Vagina (tissue), 2 donors: ENCODE results near the gene IRF8.

ENCODE experiments used
- CTCF ChIP-seq, 3 experiments: fragments of 450-650 bp in 2 of 3; fragments of 200-600 bp in 1 of 3; sonication (generic) in 1 of 3; IDR thresholded peaks; one replicate each; pipeline ENCODE4 v1.5.1; 2017 to 2019; ENCODE audit warnings: antibody characterized with exemption in 3 of 3, mild to moderate bottlenecking in 2 of 3, moderate library complexity in 2 of 3
- POLR2A ChIP-seq, 2 donors: fragments of 450-650 bp; IDR thresholded peaks; one replicate each; pipeline ENCODE4 v1.6.1; 2017; ENCODE audit warnings: antibody characterized with exemption in 2 of 2, mild to moderate bottlenecking in 2 of 2, moderate library complexity in 2 of 2
- POLR2AphosphoS5 ChIP-seq, 2 donors: sonication (generic); formaldehyde crosslinking; IDR thresholded peaks; one replicate each; pipeline ENCODE4 v1.9.0; 2017; ENCODE audit warnings: antibody characterized with exemption in 2 of 2, mild to moderate bottlenecking in 2 of 2, low read depth in 1 of 2; ENCODE audit not compliant: insufficient read depth in 1 of 2

- no peak for TF ChIP-seq POLR2A (IDR thresholded peaks at IDR 0.05)
- no peak for TF ChIP-seq CTCF (IDR thresholded peaks at IDR 0.05)
- no peak for TF ChIP-seq POLR2AphosphoS5 (IDR thresholded peaks at IDR 0.05; ENCODE audit: insufficient read depth in 1 of 2, low read depth in 1 of 2)
Measured at GRCh38 chr16:85965125-85965524, 66.2 kb downstream of the IRF8 start.
